Spleen (tissue), 11 donors: ENCODE data around the gene PSMD14. TPM values are rescaled to one million over a fixed set of nuclear protein-coding genes. Genes with fewer than 3 reads are reported as not detected.
"Not testable (repeated sequence)": the region's sequence is repeated elsewhere in the genome, so short reads cannot be mapped to it uniquely, and the experiment has no call there.

Experiments
- DNase-seq: peaks from one replicate; pipeline ENCODE4 v3.0.0-alpha.2; 2020
- H3K27ac ChIP-seq, 8 donors: fragments of 200-600 bp; sonication (generic) in 7 of 8; 1 replicate in 4 of 8; 2 replicates in 4 of 8; pipeline versions ENCODE4 v1.5.0 to v1.8.0; 2016 to 2021; ENCODE audit warnings: inconsistent platforms in 4 of 8, mild to moderate bottlenecking in 4 of 8, moderate library complexity in 1 of 8
- H3K27me3 ChIP-seq, 7 donors: fragments of 200-600 bp; sonication (generic) in 6 of 7; replicated peaks in 1 of 7; 1 replicate in 4 of 7; 2 replicates in 3 of 7; pipeline versions ENCODE4 v1.5.0 to v1.8.0; 2016 to 2021; ENCODE audit warnings: inconsistent platforms in 3 of 7, mild to moderate bottlenecking in 1 of 7
- H3K36me3 ChIP-seq, 6 donors: fragments of 200-600 bp; sonication (generic) in 5 of 6; 1 replicate in 4 of 6; 2 replicates in 2 of 6; pipeline versions ENCODE4 v1.5.0 to v1.8.0; 2016 to 2021; ENCODE audit warnings: inconsistent platforms in 2 of 6
- H3K4me1 ChIP-seq, 6 donors: fragments of 200-600 bp; sonication (generic) in 5 of 6; 1 replicate in 3 of 6; 2 replicates in 3 of 6; pipeline versions ENCODE4 v1.5.0 to v1.8.0; 2016 to 2021; ENCODE audit warnings: inconsistent platforms in 3 of 6
- H3K4me3 ChIP-seq, 8 donors: fragments of 200-600 bp; sonication (generic) in 7 of 8; 1 replicate in 4 of 8; 2 replicates in 4 of 8; pipeline versions ENCODE4 v1.5.0 to v1.8.0; 2016 to 2021; ENCODE audit warnings: inconsistent platforms in 4 of 8, mild to moderate bottlenecking in 4 of 8, moderate library complexity in 2 of 8
- H3K9me3 ChIP-seq, 8 donors: fragments of 200-600 bp; sonication (generic) in 7 of 8; 1 replicate in 4 of 8; 2 replicates in 4 of 8; pipeline versions ENCODE4 v1.5.0 to v1.8.0; 2016 to 2021; ENCODE audit warnings: inconsistent platforms in 4 of 8
- POLR2A ChIP-seq, 3 donors: fragments of 450-650 bp; IDR thresholded peaks; one replicate each; pipeline ENCODE4 v1.5.1; 2017; ENCODE audit warnings: antibody characterized with exemption in 3 of 3, mild to moderate bottlenecking in 1 of 3
- POLR2AphosphoS5 ChIP-seq, 3 donors: sonication (generic); formaldehyde crosslinking; IDR thresholded peaks; one replicate each; pipeline ENCODE4 v1.5.1; 2017; ENCODE audit warnings: antibody characterized with exemption in 3 of 3
- WGBS, 5 donors: extraction: QIAGEN DNeasy Blood & Tissue Kit in 3 of 5; methylation state at CpG; one replicate each; pipeline versions ENCODE4 v1.1.5 to v1.1.7; 2013 to 2018; 5-methylcytosine and 5-hydroxymethylcytosine counted together
- intact Hi-C: fragments of 100-400 bp; cut with DNase I; formaldehyde crosslinking; loops from one replicate; pipeline ENCODE4 v1.15.0; 2023; ENCODE audit warnings: low total_unique reads
- polyA plus RNA-seq, 3 donors: library from polyadenylated mRNA; stranded (reverse); fragments of 200-250 nt; gene quantifications; one replicate each; pipeline ENCODE4 v1.2.1, GENCODE V29; 2013
- total RNA-seq, 7 donors: library from RNA; depleted of rRNA in 3 of 7; stranded (reverse); fragments of >200 nt in 3 of 7; fragmentation: NEBNext Ultra II Directional in 4 of 7; extraction: Animal tissue kit (Norgen Biotek cat#: 25700) in 4 of 7; gene quantifications; one replicate each; pipeline versions ENCODE4 v1.1.0 to v1.2.1, GENCODE V29; 2016 to 2021
- TF ChIP-seq, protein P1 (sequence below), 11 experiments: fragments of 200-600 bp in 7 of 11; fragments of 450-650 bp in 4 of 11; sonication (generic) in 4 of 11; IDR thresholded peaks in 8 of 11; conservative IDR thresholded peaks in 3 of 11; 1 replicate in 7 of 11; 2 replicates in 4 of 11; pipeline versions ENCODE4 v1.4.0 to v1.8.0; 2016 to 2021; ENCODE audit warnings: antibody characterized with exemption in 11 of 11, inconsistent platforms in 4 of 11, mild to moderate bottlenecking in 1 of 11
- donor health status: healthy with polysubstance abuse.
- donor health status: DM: no; HTN: no; CAD: no; lungs with moderate emphysema.
- donor health status: DM: no; HTN: no; CAD: no.
- donor health status: Bipolar disorder and iron deficiency.
- donor health status: healthy.
- donor health status: DM: no; HTN: no; CAD: no.
- donor health status: DM: yes; HTN: yes; CAD: no.

The PSMD14 gene
- total and polyA plus RNA-seq, 10 donors = 23.5 to 47.7 (median 29.3) TPM

DNA sequence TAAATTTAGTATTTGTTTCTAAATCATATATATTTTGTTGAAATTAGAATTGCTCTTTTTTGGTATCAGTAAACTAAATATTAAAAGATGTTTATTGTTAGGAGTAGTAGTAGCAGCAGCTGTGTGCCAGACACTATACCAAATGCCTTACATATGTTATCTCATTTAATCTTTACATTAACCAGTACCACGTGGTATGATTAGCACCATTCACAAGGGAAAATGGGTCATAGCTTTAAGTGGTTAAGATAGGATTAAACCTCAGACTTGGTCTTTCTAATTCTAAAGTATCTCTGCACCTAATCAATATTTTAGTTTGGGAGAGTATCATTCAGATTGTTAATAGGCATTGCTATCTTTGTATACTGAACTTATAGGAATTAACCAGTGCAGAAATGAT is 29.0 kb downstream of the PSMD14 start:
- TF ChIP-seq POLR2AphosphoS5 (IDR thresholded peaks at IDR 0.05) (no peak), POLR2A (IDR thresholded peaks at IDR 0.05) (no peak)
- TF ChIP-seq, protein P1, sequence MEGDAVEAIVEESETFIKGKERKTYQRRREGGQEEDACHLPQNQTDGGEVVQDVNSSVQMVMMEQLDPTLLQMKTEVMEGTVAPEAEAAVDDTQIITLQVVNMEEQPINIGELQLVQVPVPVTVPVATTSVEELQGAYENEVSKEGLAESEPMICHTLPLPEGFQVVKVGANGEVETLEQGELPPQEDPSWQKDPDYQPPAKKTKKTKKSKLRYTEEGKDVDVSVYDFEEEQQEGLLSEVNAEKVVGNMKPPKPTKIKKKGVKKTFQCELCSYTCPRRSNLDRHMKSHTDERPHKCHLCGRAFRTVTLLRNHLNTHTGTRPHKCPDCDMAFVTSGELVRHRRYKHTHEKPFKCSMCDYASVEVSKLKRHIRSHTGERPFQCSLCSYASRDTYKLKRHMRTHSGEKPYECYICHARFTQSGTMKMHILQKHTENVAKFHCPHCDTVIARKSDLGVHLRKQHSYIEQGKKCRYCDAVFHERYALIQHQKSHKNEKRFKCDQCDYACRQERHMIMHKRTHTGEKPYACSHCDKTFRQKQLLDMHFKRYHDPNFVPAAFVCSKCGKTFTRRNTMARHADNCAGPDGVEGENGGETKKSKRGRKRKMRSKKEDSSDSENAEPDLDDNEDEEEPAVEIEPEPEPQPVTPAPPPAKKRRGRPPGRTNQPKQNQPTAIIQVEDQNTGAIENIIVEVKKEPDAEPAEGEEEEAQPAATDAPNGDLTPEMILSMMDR (IDR thresholded peaks at IDR 0.05 in 8 of 11, conservative IDR thresholded peaks at IDR 0.05 in 3 of 11) = no peak
- Histone ChIP-seq H3K4me3 (no peak overlapping the region), H3K9me3 (peaks cover 0 to 4% (median 0%) of the 10 kb centered on the region in 8 donors), H3K27ac (no peak overlapping the region), H3K4me1 (no peaks in the 10 kb centered on the region), H3K27me3 (no peaks in the 10 kb centered on the region), H3K36me3 (peaks cover 0 to 10% (median 0%) of the 10 kb centered on the region in 6 donors)
- intact Hi-C loops = no loop called here
- 77 to 86% (median 85%) methylated on average over 1 of the region's 1 CpG for WGBS, 5 donors
- no peak for DNase-seq

- intact Hi-C loops, DNase-seq, H3K4me3 ChIP-seq, H3K27me3 ChIP-seq, H3K4me1 ChIP-seq, H3K27ac ChIP-seq: not testable (repeated sequence)
- H3K36me3 ChIP-seq = peaks cover 0 to 10% (median 0%) of the 10 kb centered on the region in 6 donors
- peaks cover 0 to 16% (median 5%) of the 10 kb centered on the region in 8 donors for H3K9me3 ChIP-seq
- 84 to 96% (median 87%) methylated on average over 3 of the region's 3 CpGs for WGBS, 5 donors
Measured at GRCh38 chr2:161339532-161339931, 31.3 kb downstream of the PSMD14 start.

GRCh38 chr2:161340930-161341413 is 32.7 kb downstream of the PSMD14 start:
- H3K27ac ChIP-seq, H3K4me1 ChIP-seq, intact Hi-C loops, H3K4me3 ChIP-seq, DNase-seq, H3K27me3 ChIP-seq: not testable (repeated sequence)
- peaks cover 0 to 10% (median 0%) of the 10 kb centered on the region in 6 donors for H3K36me3 ChIP-seq
- 77 to 94% (median 87%) methylated on average over 25 to 41 of the region's 64 CpGs for WGBS, 5 donors
- peaks cover 0 to 16% (median 5%) of the 10 kb centered on the region in 8 donors for H3K9me3 ChIP-seq

GRCh38 chr2:161343235-161343634 is 35.0 kb downstream of the PSMD14 start:
- no peak for DNase-seq
- WGBS, 5 donors = 96 to 99% (median 98%) methylated on average over 3 of the region's 3 CpGs

DNA sequence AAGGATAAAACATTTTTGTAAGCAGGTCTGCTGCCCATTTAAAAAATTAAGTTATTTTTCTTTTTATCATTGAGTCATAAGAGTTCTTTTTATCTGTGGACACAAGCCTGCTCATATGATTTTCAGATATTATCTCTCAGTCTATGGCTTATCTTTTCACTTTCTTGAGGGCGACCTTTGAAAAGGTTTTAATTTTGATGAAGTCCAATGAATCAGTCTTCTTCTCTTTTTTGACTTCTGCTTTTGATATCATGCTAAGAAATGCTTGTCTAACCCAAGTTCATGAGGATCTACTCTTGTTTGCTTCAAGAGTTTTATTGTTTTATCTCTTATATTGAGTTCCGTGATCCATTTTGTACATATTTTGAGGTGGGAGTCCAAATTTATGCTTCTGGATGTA is 36.5 kb downstream of the PSMD14 start:
- TF ChIP-seq, protein P1 (IDR thresholded peaks at IDR 0.05 in 8 of 11, conservative IDR thresholded peaks at IDR 0.05 in 3 of 11) = no peak
- no peak for TF ChIP-seq POLR2A (IDR thresholded peaks at IDR 0.05)
- no peak for TF ChIP-seq POLR2AphosphoS5 (IDR thresholded peaks at IDR 0.05)
- WGBS, 5 donors = 87 to 94% (median 91%) methylated on average over 2 of the region's 2 CpGs
- no peaks in the 10 kb centered on the region for H3K27me3 ChIP-seq

More at GRCh38 chr2:161343235-161343634, 35.0 kb downstream of the PSMD14 start:
- Histone ChIP-seq H3K27ac (no peak overlapping the region), H3K4me3 (no peak overlapping the region), H3K36me3 (peaks cover 0 to 11% (median 0%) of the 10 kb centered on the region in 6 donors), H3K4me1 (no peaks in the 10 kb centered on the region), H3K9me3 (peaks cover 0 to 16% (median 5%) of the 10 kb centered on the region in 8 donors), H3K27me3 (no peaks in the 10 kb centered on the region)
- intact Hi-C loops = no loop called here
- TF ChIP-seq, protein P1 (IDR thresholded peaks at IDR 0.05 in 8 of 11, conservative IDR thresholded peaks at IDR 0.05 in 3 of 11) = no peak
- no peak for TF ChIP-seq POLR2AphosphoS5 (IDR thresholded peaks at IDR 0.05)
- no peak for TF ChIP-seq POLR2A (IDR thresholded peaks at IDR 0.05)

More for the DNA sequence above, 36.5 kb downstream of the PSMD14 start:
- intact Hi-C loops = no loop called here
- Histone ChIP-seq H3K36me3 (peaks cover 0 to 11% (median 0%) of the 10 kb centered on the region in 6 donors), H3K4me1 (no peaks in the 10 kb centered on the region), H3K9me3 (peaks cover 0 to 16% (median 5%) of the 10 kb centered on the region in 8 donors), H3K4me3 (no peak overlapping the region), H3K27ac (no peak overlapping the region)
- DNase-seq = no peak
